ENCODE data around the gene RHOV. TPM values are rescaled to one million over a fixed set of nuclear protein-coding genes. Genes with fewer than 3 reads are reported as not detected.

The RHOV gene
- total RNA-seq, 8 experiments from 2014 or later: 0.46 to 1.7 (median 0.83) TPM

- H3K27ac ChIP-seq: no peak overlapping the region
- whole genome bisulfite sequencing, 10 experiments: 77 to 100% (median 92%) methylated on average over 1 to 2 of the region's 6 CpGs; no CpG with 5 or more reads in 4 of the 10 experiments
- ATAC-seq (replicated peaks in 6 of 8): no peak
- in situ Hi-C loops (cut with MboI; ENCODE audit: low pct_unique_long_range_greater_than_20kb in 2 of 9, low sequenced_read_pairs in 9 of 9, unreplicated experiment in 9 of 9): loop anchor here in 1 of 9 experiments (25.0 kb wide), 1 partner anchor 100 kb away; no protein-coding TSS in a partner anchor
- peaks cover 18 to 19% of the 10 kb centered on the region in 2 donors for H3K4me1 ChIP-seq (replicated peaks in 1 of 2)
- no peak overlapping the region for H3K4me3 ChIP-seq
These were observed 38.4 kb upstream of the RHOV start for GRCh38 chr15:40912478-40912877.

- Histone ChIP-seq H3K4me3 (no peak overlapping the region), H3K27ac (peak overlapping the region in 1 of 2 donors; percentile 8), H3K4me1 (replicated peaks in 1 of 2) (peaks cover 21 to 24% of the 10 kb centered on the region in 2 donors)
- 100% methylated on average over 1 of the region's 2 CpGs; no CpG with 5 or more reads in 8 of the 10 experiments for WGBS, 10 experiments
- in situ Hi-C loops (cut with MboI; ENCODE audit: low pct_unique_long_range_greater_than_20kb in 2 of 9, low sequenced_read_pairs in 9 of 9, unreplicated experiment in 9 of 9): loop anchor here in 1 of 9 experiments (25.0 kb wide), 1 partner anchor 101 kb away; no protein-coding TSS in a partner anchor
- ATAC-seq (replicated peaks in 6 of 8): no peak
These were observed 37.7 kb upstream of the RHOV start for GRCh38 chr15:40911693-40912092.

GRCh38 chr15:40911141-40911540 lies 37.1 kb upstream of the RHOV start:
- Histone ChIP-seq H3K4me1 (replicated peaks in 1 of 2) (peaks cover 26 to 28% of the 10 kb centered on the region in 2 donors), H3K4me3 (no peak overlapping the region), H3K27ac (peak overlapping the region in 1 of 2 donors; percentile 8)
- 20 to 83% (median 60%) methylated on average over 1 to 2 of the region's 7 CpGs; no CpG with 5 or more reads in 6 of the 10 experiments for WGBS, 10 experiments
- peak in 6 of 8 experiments; percentile 8 to 78 (median 72) for ATAC-seq (replicated peaks in 6 of 8)
- in situ Hi-C loops (cut with MboI; ENCODE audit: low pct_unique_long_range_greater_than_20kb in 2 of 9, low sequenced_read_pairs in 9 of 9, unreplicated experiment in 9 of 9): loop anchor here in 1 of 9 experiments (25.0 kb wide), 1 partner anchor 101 kb away; no protein-coding TSS in a partner anchor

GRCh38 chr15:40909662-40910630 lies 35.9 kb upstream of the RHOV start:
- in situ Hi-C loops (cut with MboI; ENCODE audit: low pct_unique_long_range_greater_than_20kb in 2 of 9, low sequenced_read_pairs in 9 of 9, unreplicated experiment in 9 of 9): loop anchor here in 3 of 9 experiments (10.0 to 25.0 kb wide), 2 partner anchors 102 to 115 kb away; no protein-coding TSS in a partner anchor
- no peak for ATAC-seq (replicated peaks in 6 of 8)
- Histone ChIP-seq H3K27ac (no peak overlapping the region), H3K4me1 (replicated peaks in 1 of 2) (peaks cover 26 to 28% of the 10 kb centered on the region in 2 donors), H3K4me3 (no peak overlapping the region)
- WGBS, 10 experiments: 33 to 96% (median 60%) methylated on average over 1 to 10 of the region's 17 CpGs; no CpG with 5 or more reads in 2 of the 10 experiments

- Histone ChIP-seq H3K27ac (no peak overlapping the region), H3K4me3 (no peak overlapping the region), H3K4me1 (replicated peaks in 1 of 2) (peaks cover 26 to 28% of the 10 kb centered on the region in 2 donors)
- in situ Hi-C loops (cut with MboI; ENCODE audit: low pct_unique_long_range_greater_than_20kb in 2 of 9, low sequenced_read_pairs in 9 of 9, unreplicated experiment in 9 of 9): loop anchor here in 3 of 9 experiments (10.0 to 25.0 kb wide), 2 partner anchors 104 to 117 kb away; no protein-coding TSS in a partner anchor
- WGBS, 10 experiments: 40 to 98% (median 89%) methylated on average over 1 to 6 of the region's 7 CpGs; no CpG with 5 or more reads in 3 of the 10 experiments
- ATAC-seq (replicated peaks in 6 of 8): no peak
These were observed 34.1 kb upstream of the RHOV start for GRCh38 chr15:40908095-40908494.

- Histone ChIP-seq H3K27ac (peak overlapping the region in 1 of 2 donors; percentile 34), H3K4me3 (no peak overlapping the region), H3K4me1 (replicated peaks in 1 of 2) (peaks cover 26 to 28% of the 10 kb centered on the region in 2 donors)
- peak in 1 of 8 experiments; percentile 2 for ATAC-seq (replicated peaks in 6 of 8)
- 40 to 100% (median 70%) methylated on average over 1 to 2 of the region's 22 CpGs; no CpG with 5 or more reads in 6 of the 10 experiments for WGBS, 10 experiments
- in situ Hi-C loops (cut with MboI; ENCODE audit: low pct_unique_long_range_greater_than_20kb in 2 of 9, low sequenced_read_pairs in 9 of 9, unreplicated experiment in 9 of 9): loop anchor here in 3 of 9 experiments (10.0 to 25.0 kb wide), 2 partner anchors 105 to 118 kb away; no protein-coding TSS in a partner anchor
These were observed 33.2 kb upstream of the RHOV start for GRCh38 chr15:40906991-40907802.

GRCh38 chr15:40906091-40906990 lies 32.3 kb upstream of the RHOV start:
- Histone ChIP-seq H3K27ac (peak overlapping the region; percentile 34 to 56), H3K4me3 (peak overlapping the region in 1 of 5 donors; percentile 11), H3K4me1 (replicated peaks in 1 of 2) (peaks cover 23 to 24% of the 10 kb centered on the region in 2 donors)
- in situ Hi-C loops (cut with MboI; ENCODE audit: low pct_unique_long_range_greater_than_20kb in 2 of 9, low sequenced_read_pairs in 9 of 9, unreplicated experiment in 9 of 9): loop anchor here in 3 of 9 experiments (10.0 to 25.0 kb wide), 2 partner anchors 106 to 118 kb away; no protein-coding TSS in a partner anchor
- WGBS, 10 experiments: 25% methylated on average over 2 of the region's 36 CpGs; no CpG with 5 or more reads in 9 of the 10 experiments
- ATAC-seq (replicated peaks in 6 of 8): peak; percentile 75 to 90 (median 80)

- in situ Hi-C loops (cut with MboI; ENCODE audit: low pct_unique_long_range_greater_than_20kb in 2 of 9, low sequenced_read_pairs in 9 of 9, unreplicated experiment in 9 of 9): loop anchor here in 3 of 9 experiments (10.0 to 25.0 kb wide), 2 partner anchors 108 to 120 kb away; no protein-coding TSS in a partner anchor
- no peak for ATAC-seq (replicated peaks in 6 of 8)
- H3K4me3 ChIP-seq: no peak overlapping the region
These were observed 30.6 kb upstream of the RHOV start for GRCh38 chr15:40904552-40905201.

GRCh38 chr15:40902605-40903561 lies 28.8 kb upstream of the RHOV start:
- 50 to 100% (median 86%) methylated on average over 1 to 12 of the region's 33 CpGs; no CpG with 5 or more reads in 3 of the 10 experiments for WGBS, 10 experiments
- in situ Hi-C loops (cut with MboI; ENCODE audit: low pct_unique_long_range_greater_than_20kb in 2 of 9, low sequenced_read_pairs in 9 of 9, unreplicated experiment in 9 of 9): loop anchor here in 3 of 9 experiments (10.0 to 25.0 kb wide), 2 partner anchors 109 to 122 kb away; no protein-coding TSS in a partner anchor
- no peak overlapping the region for H3K27ac ChIP-seq
- ATAC-seq (replicated peaks in 6 of 8): no peak
- peaks cover 8 to 9% of the 10 kb centered on the region in 2 donors for H3K4me1 ChIP-seq (replicated peaks in 1 of 2)
- no peak overlapping the region for H3K4me3 ChIP-seq

More at GRCh38 chr15:40904552-40905201, 30.6 kb upstream of the RHOV start:
- peaks cover 8 to 9% of the 10 kb centered on the region in 2 donors for H3K4me1 ChIP-seq (replicated peaks in 1 of 2)
- H3K27ac ChIP-seq: no peak overlapping the region
- WGBS, 10 experiments: 40 to 100% (median 91%) methylated on average over 1 to 4 of the region's 7 CpGs; no CpG with 5 or more reads in 4 of the 10 experiments

GRCh38 chr15:40901053-40901443 lies 27.0 kb upstream of the RHOV start:
- Histone ChIP-seq H3K4me1 (replicated peaks in 1 of 2) (no peaks in the 10 kb centered on the region), H3K27ac (no peak overlapping the region), H3K4me3 (no peak overlapping the region)
- ATAC-seq (replicated peaks in 6 of 8): no peak
- in situ Hi-C loops (cut with MboI; ENCODE audit: low pct_unique_long_range_greater_than_20kb in 2 of 9, low sequenced_read_pairs in 9 of 9, unreplicated experiment in 9 of 9): loop anchor here in 3 of 9 experiments (10.0 to 25.0 kb wide), 2 partner anchors 111 to 124 kb away; no protein-coding TSS in a partner anchor
- WGBS, 10 experiments: 93 to 100% (median 100%) methylated on average over 1 to 4 of the region's 5 CpGs; no CpG with 5 or more reads in 7 of the 10 experiments
